PC-3 (cell line): Measurements from ENCODE around the gene INSIG1. TPM values are rescaled to one million over a fixed set of nuclear protein-coding genes. Genes with fewer than 3 reads are reported as not detected.

ENCODE experiments used
- ATAC-seq: fragments of 200-7000 bp; cut with Tn5 transposase; 2 replicates; pipeline ENCODE4 v1.9.1; 2020; ENCODE audit warnings: mild to moderate bottlenecking, moderate library complexity
- BruUV-seq: library from RNA; stranded (reverse); fragments of 400-500 nt; replicated peaks from 2 replicates; lab custom pipeline; 2021; lab: Mats Ljungman, UMichigan
- CTCF ChIA-PET: fragments of 300-600 bp; sonication (Branson Sonifier 250); formaldehyde crosslinking; loops from one replicate; lab custom pipeline; 2022; ENCODE audit warnings: antibody characterized with exemption; lab: Charles Lee
- POLR2A ChIA-PET: fragments of 300-600 bp; sonication (Branson Sonifier 250); formaldehyde crosslinking; loops from one replicate; lab custom pipeline; 2022; ENCODE audit warnings: antibody characterized with exemption; ENCODE audit not compliant: unreplicated experiment; lab: Charles Lee
- DNase-seq: peaks from one replicate; pipeline ENCODE4 v3.0.0-alpha.2; 2015
- H2AFZ ChIP-seq: fragments of 300-600 bp; sonication (generic); 2 replicates; pipeline ENCODE4 v1.6.0; 2016; ENCODE audit warnings: antibody characterized with exemption, low read length
- H3F3A ChIP-seq: fragments of 300-600 bp; sonication (generic); one replicate; pipeline ENCODE4 v1.6.0; 2017; ENCODE audit warnings: antibody characterized with exemption, low read length, control low read depth, mild to moderate bottlenecking; ENCODE audit not compliant: unreplicated experiment
- H3K27ac ChIP-seq: fragments of 300-600 bp; sonication (generic); 2 replicates; pipeline ENCODE4 v1.5.1; 2016; ENCODE audit warnings: mild to moderate bottlenecking, low read length
- H3K27me3 ChIP-seq: fragments of 300-600 bp; sonication (generic); 2 replicates; pipeline ENCODE4 v1.6.1; 2016; ENCODE audit warnings: low read length, mixed read lengths
- H3K36me3 ChIP-seq: fragments of 300-600 bp; sonication (generic); 2 replicates; pipeline ENCODE4 v1.6.1; 2016; ENCODE audit warnings: low read depth, mixed run types, low read length, mixed read lengths
- H3K4me1 ChIP-seq: fragments of 300-600 bp; sonication (generic); 2 replicates; pipeline ENCODE4 v1.5.1; 2016; ENCODE audit warnings: low read length; ENCODE audit not compliant: insufficient read depth
- H3K4me2 ChIP-seq: fragments of 300-600 bp; sonication (generic); 2 replicates; pipeline ENCODE4 v1.6.0; 2016; ENCODE audit warnings: low read length
- H3K4me3 ChIP-seq: fragments of 300-600 bp; sonication (generic); 2 replicates; pipeline ENCODE4 v1.5.1; 2016; ENCODE audit warnings: mild to moderate bottlenecking, low read length, mixed read lengths
- H3K79me2 ChIP-seq: fragments of 300-600 bp; sonication (generic); 2 replicates; pipeline ENCODE4 v1.6.1; 2017; ENCODE audit warnings: low read length, mixed read lengths
- H3K9ac ChIP-seq: fragments of 300-600 bp; sonication (generic); 2 replicates; pipeline ENCODE4 v1.6.0; 2016; ENCODE audit warnings: mild to moderate bottlenecking, low read length
- H3K9me2 ChIP-seq: fragments of 300-600 bp; sonication (generic); replicated peaks from 2 replicates; pipeline ENCODE4 v1.6.1; 2016; ENCODE audit warnings: mixed run types, low read length, mixed read lengths
- H3K9me3 ChIP-seq: fragments of 300-600 bp; sonication (generic); 2 replicates; pipeline ENCODE4 v1.6.1; 2016; ENCODE audit warnings: low read length, mixed read lengths
- H4K20me1 ChIP-seq: fragments of 300-600 bp; sonication (generic); 2 replicates; pipeline ENCODE4 v1.6.1; 2016; ENCODE audit warnings: low read length, mixed read lengths
- EZH2 ChIP-seq: fragments of 300-600 bp; sonication (generic); IDR thresholded peaks from one replicate; pipeline ENCODE4 v1.6.1; 2017; ENCODE audit warnings: antibody characterized with exemption, mild to moderate bottlenecking, low read length; ENCODE audit not compliant: unreplicated experiment
- EZH2phosphoT487 ChIP-seq: fragments of 300-600 bp; sonication (generic); IDR thresholded peaks from 2 replicates; pipeline ENCODE4 v1.6.1; 2018; ENCODE audit warnings: mild to moderate bottlenecking, antibody characterized with exemption, low read length, borderline replicate concordance
- intact Hi-C: fragments of 100-400 bp; cut with micrococcal nuclease; formaldehyde crosslinking; loops from 2 replicates; pipeline ENCODE4 v1.9.0; 2023
- total RNA-seq: library from RNA; depleted of rRNA; stranded (reverse); fragments of >200 nt; gene quantifications from 2 replicates; pipeline ENCODE4 v1.2.3, GENCODE V29; 2014
- TF ChIP-seq, protein P1 (sequence below): fragments of 300-600 bp; sonication (generic); conservative IDR thresholded peaks from 2 replicates; pipeline ENCODE4 v1.5.1; 2017; ENCODE audit warnings: antibody characterized with exemption, low read depth, mild to moderate bottlenecking, low read length

Gene INSIG1
- total RNA-seq, 1 experiment from 2014 or later, result 83.3 TPM

DNA sequence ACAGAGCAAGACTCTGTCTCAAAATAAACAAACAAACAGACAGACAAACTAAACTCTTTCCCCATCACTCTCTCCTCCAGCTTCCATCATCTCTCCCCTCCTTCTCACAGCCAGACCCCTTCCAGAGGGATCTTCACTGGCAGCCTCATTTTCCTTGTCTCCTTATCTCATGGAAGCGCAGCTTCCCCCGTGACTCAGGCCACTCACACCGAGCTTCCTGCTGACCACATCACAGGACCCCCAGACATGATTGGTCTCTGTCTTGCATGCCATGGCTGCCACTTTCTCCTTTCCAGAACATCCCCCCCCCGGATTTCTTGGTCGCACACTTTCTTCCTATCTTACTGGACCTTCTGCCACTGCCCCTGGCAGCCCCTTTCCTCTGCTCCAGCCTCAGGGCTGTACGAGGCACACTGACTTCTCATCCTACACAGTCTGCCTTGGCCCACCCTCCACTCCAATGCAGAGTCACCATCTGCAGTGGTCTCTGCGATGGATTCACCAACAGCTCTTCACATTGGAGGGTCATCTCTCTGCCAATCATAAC is 4.9 kb upstream of the INSIG1 start:
- H3K27me3 ChIP-seq, result no peaks in the 10 kb centered on the region
- no peak overlapping the region for H2AFZ ChIP-seq
- no peak overlapping the region for H3K4me3 ChIP-seq
- no peaks in the 10 kb centered on the region for H3F3A ChIP-seq
- TF ChIP-seq, protein P1, sequence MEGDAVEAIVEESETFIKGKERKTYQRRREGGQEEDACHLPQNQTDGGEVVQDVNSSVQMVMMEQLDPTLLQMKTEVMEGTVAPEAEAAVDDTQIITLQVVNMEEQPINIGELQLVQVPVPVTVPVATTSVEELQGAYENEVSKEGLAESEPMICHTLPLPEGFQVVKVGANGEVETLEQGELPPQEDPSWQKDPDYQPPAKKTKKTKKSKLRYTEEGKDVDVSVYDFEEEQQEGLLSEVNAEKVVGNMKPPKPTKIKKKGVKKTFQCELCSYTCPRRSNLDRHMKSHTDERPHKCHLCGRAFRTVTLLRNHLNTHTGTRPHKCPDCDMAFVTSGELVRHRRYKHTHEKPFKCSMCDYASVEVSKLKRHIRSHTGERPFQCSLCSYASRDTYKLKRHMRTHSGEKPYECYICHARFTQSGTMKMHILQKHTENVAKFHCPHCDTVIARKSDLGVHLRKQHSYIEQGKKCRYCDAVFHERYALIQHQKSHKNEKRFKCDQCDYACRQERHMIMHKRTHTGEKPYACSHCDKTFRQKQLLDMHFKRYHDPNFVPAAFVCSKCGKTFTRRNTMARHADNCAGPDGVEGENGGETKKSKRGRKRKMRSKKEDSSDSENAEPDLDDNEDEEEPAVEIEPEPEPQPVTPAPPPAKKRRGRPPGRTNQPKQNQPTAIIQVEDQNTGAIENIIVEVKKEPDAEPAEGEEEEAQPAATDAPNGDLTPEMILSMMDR, result no peak
- TF ChIP-seq EZH2phosphoT487, result no peak
- TF ChIP-seq EZH2, result no peak
- intact Hi-C loops, result no loop called here
- H3K36me3 ChIP-seq, result no peaks in the 10 kb centered on the region
- H3K79me2 ChIP-seq, result no peaks in the 10 kb centered on the region
- no peaks in the 10 kb centered on the region for H4K20me1 ChIP-seq
- DNase-seq, result no peak
- ATAC-seq, result no peak
- H3K4me1 ChIP-seq, result peaks cover 22% of the 10 kb centered on the region
- no peaks in the 10 kb centered on the region for H3K9me2 ChIP-seq
- BruUV-seq, result no TSS peak
- no peak overlapping the region for H3K9ac ChIP-seq
- H3K9me3 ChIP-seq, result no peaks in the 10 kb centered on the region
- no peak overlapping the region for H3K27ac ChIP-seq
- H3K4me2 ChIP-seq, result no peak overlapping the region
- CTCF ChIA-PET, result no interaction called here
- POLR2A ChIA-PET, result no interaction called here

DNA sequence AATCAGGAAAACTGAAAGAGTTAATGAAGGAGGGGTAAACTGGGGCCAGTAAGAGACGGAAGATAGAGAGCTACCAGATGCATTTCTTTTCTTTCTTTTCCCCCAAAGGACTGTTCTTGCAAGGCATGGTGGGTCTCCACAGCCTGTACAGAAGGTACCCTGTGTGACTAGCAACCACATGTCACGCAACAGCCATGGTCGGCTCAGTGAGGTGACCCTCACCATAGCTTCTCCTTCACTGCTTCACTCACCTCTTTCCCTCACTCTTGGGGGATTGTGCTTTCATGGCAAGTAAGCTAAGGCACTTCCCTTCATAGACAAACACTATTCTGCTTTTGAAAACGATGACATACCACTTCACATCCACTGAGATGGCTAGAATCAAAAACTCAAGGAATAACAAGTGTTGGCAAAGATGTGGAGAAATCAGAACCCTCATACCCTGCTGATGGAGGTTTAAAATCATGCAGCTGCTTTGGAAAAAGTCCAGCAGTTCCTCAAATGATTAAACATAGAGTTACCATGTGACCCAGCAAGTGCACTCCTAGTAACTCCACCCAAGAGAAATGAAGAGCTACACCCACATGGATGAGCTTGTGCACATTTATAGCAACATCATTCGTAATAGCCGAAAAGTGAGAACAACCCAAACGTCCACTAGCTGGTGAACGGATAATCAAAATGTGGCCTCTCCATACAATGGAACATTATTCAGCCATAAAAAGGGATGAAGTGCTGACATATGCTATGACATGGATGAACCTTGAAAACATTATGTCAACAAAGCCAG is 3.8 kb upstream of the INSIG1 start:
- Histone ChIP-seq H3K9ac (no peak overlapping the region), H3K36me3 (no peaks in the 10 kb centered on the region), H4K20me1 (0 out of 2 replicates have a peak, but pooled peaks cover 4% of the 10 kb centered on the region), H3K27me3 (no peaks in the 10 kb centered on the region), H3K9me3 (no peaks in the 10 kb centered on the region), H3K79me2 (0 out of 2 replicates have a peak, but pooled peaks cover 10% of the 10 kb centered on the region), H3K4me1 (peaks cover 22% of the 10 kb centered on the region), H3K4me2 (no peak overlapping the region), H2AFZ (no peak overlapping the region), H3K9me2 (no peaks in the 10 kb centered on the region), H3K4me3 (no peak overlapping the region), H3F3A (no peaks in the 10 kb centered on the region), H3K27ac (no peak overlapping the region)
- ATAC-seq (no peak), DNase-seq (no peak)
- ChIA-PET CTCF (no interaction called here), POLR2A (no interaction called here)
- BruUV-seq, result no TSS peak
- intact Hi-C loops, result no loop called here
- TF ChIP-seq, protein P1, result no peak
- TF ChIP-seq EZH2, result no peak
- no peak for TF ChIP-seq EZH2phosphoT487

DNA sequence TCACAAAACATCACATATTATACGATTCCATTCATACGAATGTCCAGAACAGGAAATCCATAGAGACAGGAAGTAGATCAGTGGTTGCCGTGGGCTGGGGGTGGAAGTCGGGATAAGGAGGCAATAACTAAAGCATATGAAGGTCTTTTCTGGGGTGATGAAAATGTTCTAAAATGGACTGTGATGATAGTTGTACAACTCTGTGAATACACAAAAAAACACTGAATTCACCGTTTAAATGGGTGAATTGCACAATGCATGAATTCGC is 3.2 kb upstream of the INSIG1 start:
- H2AFZ ChIP-seq, result no peak overlapping the region
- peaks cover 14% of the 10 kb centered on the region for H3K79me2 ChIP-seq
- CTCF ChIA-PET, result no interaction called here
- ATAC-seq (no peak), DNase-seq (no peak)
- no peak overlapping the region for H3K9ac ChIP-seq
- TF ChIP-seq, protein P1, result no peak
- TF ChIP-seq EZH2, result no peak
- no peak for TF ChIP-seq EZH2phosphoT487
- H3K4me3 ChIP-seq, result no peak overlapping the region
- H3K36me3 ChIP-seq, result no peaks in the 10 kb centered on the region
- no peak overlapping the region for H3K27ac ChIP-seq
- H3K9me3 ChIP-seq, result no peaks in the 10 kb centered on the region
- POLR2A ChIA-PET, result no interaction called here
- no TSS peak for BruUV-seq
- H3K4me2 ChIP-seq, result no peak overlapping the region
- peaks cover 22% of the 10 kb centered on the region for H3K4me1 ChIP-seq
- intact Hi-C loops, result no loop called here
- H3F3A ChIP-seq, result no peaks in the 10 kb centered on the region
- H4K20me1 ChIP-seq, result peaks cover 7% of the 10 kb centered on the region
- H3K9me2 ChIP-seq, result no peaks in the 10 kb centered on the region
- no peaks in the 10 kb centered on the region for H3K27me3 ChIP-seq
